Neural cell (in vitro differentiated cells): Measurements from ENCODE around the gene SOAT2.

Experiments used
- CTCF ChIP-seq: fragments of 450-650 bp; IDR thresholded peaks from 2 replicates; pipeline ENCODE4 v1.5.1; 2014; ENCODE audit warnings: antibody characterized with exemption, mild to moderate bottlenecking, moderate library complexity; ENCODE audit not compliant: poor library complexity, severe bottlenecking
- POLR2AphosphoS5 ChIP-seq: IDR thresholded peaks from 2 replicates; pipeline ENCODE4 v1.6.1; 2012
- RAD21 ChIP-seq: fragments of 450-650 bp; conservative IDR thresholded peaks from 2 replicates; pipeline ENCODE4 v1.6.1; 2014; ENCODE audit warnings: antibody characterized with exemption, mild to moderate bottlenecking, moderate library complexity

- no peak for TF ChIP-seq RAD21
- TF ChIP-seq CTCF: no peak
- no peak for TF ChIP-seq POLR2AphosphoS5
Observed at GRCh38 chr12:53090554-53090953, 12.7 kb upstream of the SOAT2 start.
